ENCODE data around the gene TFDP2. TPM values are rescaled to one million over a fixed set of nuclear protein-coding genes. Genes with fewer than 3 reads are reported as not detected.

The TFDP2 gene
- total RNA-seq, 1 experiment from 2014 or later = 76.0 TPM

GRCh38 chr3:142003291-142003690 is 146.1 kb downstream of the TFDP2 start:
- Histone ChIP-seq H3K14ac (ENCODE audit: insufficient read depth, low read length) (no peak overlapping the region), H3K79me2 (ENCODE audit: insufficient read depth, low read length) (no peaks in the 10 kb centered on the region; the same call in 1 of the 2 replicates), H2AFZ (ENCODE audit: low read length) (no peak overlapping the region), H3K27me3 (ENCODE audit: insufficient read depth, low read length) (no peaks in the 10 kb centered on the region), H4K5ac (ENCODE audit: insufficient read length, low read depth, low read length) (no peak overlapping the region), H3K79me1 (ENCODE audit: insufficient read depth, low read depth, low read length, poor library complexity, severe bottlenecking) (no peaks in the 10 kb centered on the region), H3K23ac (ENCODE audit: insufficient read length, low read depth, low read length) (no peak overlapping the region), H3K4me2 (ENCODE audit: insufficient read depth, insufficient read length, low read length) (no peak overlapping the region), H4K20me1 (ENCODE audit: control insufficient read depth, insufficient read depth, insufficient read length) (no peaks in the 10 kb centered on the region), H2BK12ac (ENCODE audit: insufficient read length, low read depth, low read length) (no peak overlapping the region), H3K4ac (ENCODE audit: low read depth, low read length) (no peak overlapping the region), H3K56ac (ENCODE audit: insufficient read length, low read depth, low read length) (no peak overlapping the region), H4K91ac (ENCODE audit: insufficient read length, low read depth, low read length) (no peak overlapping the region), H3K27ac (ENCODE audit: insufficient read length, low read depth, low read length) (no peak overlapping the region), H2BK120ac (ENCODE audit: low read depth, low read length, poor library complexity, severe bottlenecking) (no peak overlapping the region), H3K4me1 (ENCODE audit: insufficient read depth, low read length) (no peaks in the 10 kb centered on the region), H3K18ac (ENCODE audit: insufficient read length, low read depth, low read length) (no peak overlapping the region), H2AK5ac (ENCODE audit: insufficient read length, low read length) (no peak overlapping the region), H2BK15ac (ENCODE audit: low read depth, low read length) (no peak overlapping the region), H3K9ac (ENCODE audit: extremely low read depth, insufficient read length, low read length) (no peak overlapping the region), H3K9me3 (ENCODE audit: control insufficient read depth, low read depth, low read length) (no peaks in the 10 kb centered on the region), H4K8ac (replicated peaks; ENCODE audit: insufficient read length, low read depth, low read length) (no peak overlapping the region), H2BK20ac (ENCODE audit: low read depth, low read length, poor library complexity, severe bottlenecking) (no peak overlapping the region), H3K23me2 (ENCODE audit: insufficient read length, low read depth, low read length, poor library complexity, severe bottlenecking) (no peaks in the 10 kb centered on the region), H2BK5ac (ENCODE audit: insufficient read length, low read length) (no peak overlapping the region), H3T11ph (ENCODE audit: low read length) (no peak overlapping the region)
- no CpG with 5 or more reads among the region's 3 CpGs for whole genome bisulfite sequencing (ENCODE audit: extremely low coverage, insufficient read length, low lambda C conversion rate)
- H3K9me3 Mint-ChIP-seq = no peaks in the 10 kb centered on the region
- no peak for DNase-seq
- no peaks in the 10 kb centered on the region for H3K27me3 Mint-ChIP-seq (ENCODE audit: low read depth)
- H3K27ac Mint-ChIP-seq = no peak overlapping the region
- no peak for TF ChIP-seq CTCF (conservative IDR thresholded peaks at IDR 0.05)
- H3K4me1 Mint-ChIP-seq = peaks cover 15 to 18% of the 10 kb centered on the region in 2 experiments
- peaks cover 20 to 55% (median 32%) of the 10 kb centered on the region in 3 experiments; a peak in 6 of 7 replicates for H3K36me3 Mint-ChIP-seq (ENCODE audit: insufficient read depth in 1 of 3, low read depth in 3 of 3)
- no peak overlapping the region for H3K4me3 Mint-ChIP-seq
